Mesenchymal stem cell (in vitro differentiated cells and primary cell): Measurements from ENCODE around the gene NME7.
A peak's percentile ranks its signal among the peaks of the same experiment; 100 is the strongest.

Experiments
- DNase-seq: peaks from one replicate; pipeline ENCODE4 v3.0.0-alpha.2; 2013
- H2AFZ ChIP-seq: one replicate; pipeline ENCODE4 v1.6.1; 2013; ENCODE audit warnings: low read depth, mild to moderate bottlenecking, control low read depth, inconsistent platforms, low read length, moderate library complexity
- H2AK5ac ChIP-seq: 2 replicates; pipeline ENCODE4 v1.6.1; 2013; ENCODE audit warnings: low read length, moderate library complexity, mild to moderate bottlenecking, inconsistent platforms; ENCODE audit not compliant: severe bottlenecking
- H2BK120ac ChIP-seq: one replicate; pipeline ENCODE4 v1.6.1; 2013; ENCODE audit warnings: low read depth, mild to moderate bottlenecking, inconsistent platforms, low read length, moderate library complexity
- H2BK12ac ChIP-seq, 2 experiments: one replicate each; pipeline ENCODE4 v1.6.1; 2013; ENCODE audit warnings: inconsistent platforms in 2 of 2, low read length in 2 of 2, mild to moderate bottlenecking in 2 of 2, moderate library complexity in 2 of 2, control low read depth in 1 of 2
- H2BK15ac ChIP-seq: one replicate; pipeline ENCODE4 v1.6.1; 2013; ENCODE audit warnings: mild to moderate bottlenecking, low read depth, inconsistent platforms; ENCODE audit not compliant: poor library complexity, severe bottlenecking
- H2BK5ac ChIP-seq: 2 replicates; pipeline ENCODE4 v1.6.1; 2013; ENCODE audit warnings: low read depth, mild to moderate bottlenecking, low read length, control low read depth, inconsistent platforms; ENCODE audit not compliant: poor library complexity, severe bottlenecking
- H3K14ac ChIP-seq, 2 experiments: one replicate each; pipeline ENCODE4 v1.6.1; 2013; ENCODE audit warnings: inconsistent platforms in 2 of 2, low read length in 2 of 2, control low read depth in 1 of 2, mild to moderate bottlenecking in 1 of 2, moderate library complexity in 1 of 2
- H3K18ac ChIP-seq, 2 experiments: one replicate each; pipeline ENCODE4 v1.6.1; 2013; ENCODE audit warnings: inconsistent platforms in 2 of 2, low read length in 2 of 2, control low read depth in 1 of 2, low read depth in 1 of 2, mild to moderate bottlenecking in 1 of 2
- H3K23ac ChIP-seq, 2 experiments: one replicate each; pipeline ENCODE4 v1.6.1; 2013; ENCODE audit warnings: inconsistent platforms in 2 of 2, low read length in 2 of 2, mild to moderate bottlenecking in 2 of 2, moderate library complexity in 2 of 2, control low read depth in 1 of 2
- H3K27ac ChIP-seq: 2 replicates; pipeline ENCODE4 v1.5.1; 2013; ENCODE audit warnings: mild to moderate bottlenecking, moderate library complexity, low read length, control low read depth, inconsistent platforms; ENCODE audit not compliant: poor library complexity, severe bottlenecking
- H3K27me3 ChIP-seq, 2 experiments: 2 replicates each; pipeline versions ENCODE4 v1.6.1 to v1.7.0; 2013; ENCODE audit warnings: low read length in 2 of 2, mild to moderate bottlenecking in 2 of 2, moderate library complexity in 2 of 2, control low read depth in 1 of 2, inconsistent platforms in 1 of 2; ENCODE audit not compliant: control insufficient read depth in 1 of 2, insufficient read depth in 1 of 2
- H3K36me3 ChIP-seq, 2 experiments: 2 replicates each; pipeline versions ENCODE4 v1.6.1 to v1.7.0; 2013; ENCODE audit warnings: low read length in 2 of 2, control low read depth in 1 of 2, inconsistent platforms in 1 of 2, low read depth in 1 of 2, mild to moderate bottlenecking in 1 of 2; ENCODE audit not compliant: insufficient read depth in 2 of 2, control insufficient read depth in 1 of 2
- H3K4ac ChIP-seq, 2 experiments: one replicate each; pipeline ENCODE4 v1.6.1; 2013; ENCODE audit warnings: inconsistent platforms in 2 of 2, low read length in 2 of 2, mild to moderate bottlenecking in 2 of 2, moderate library complexity in 2 of 2, control low read depth in 1 of 2, low read depth in 1 of 2
- H3K4me1 ChIP-seq: 2 replicates; pipeline ENCODE4 v1.6.1; 2013; ENCODE audit warnings: low read depth, low read length, control low read depth; ENCODE audit not compliant: control insufficient read depth, insufficient read depth
- H3K4me2 ChIP-seq: 2 replicates; pipeline ENCODE4 v1.6.1; 2013; ENCODE audit warnings: low read length, mild to moderate bottlenecking, inconsistent platforms; ENCODE audit not compliant: poor library complexity, severe bottlenecking
- H3K4me3 ChIP-seq, 2 experiments: 2 replicates each; pipeline versions ENCODE4 v1.5.1 to v1.7.0; 2013; ENCODE audit warnings: low read length in 2 of 2, mild to moderate bottlenecking in 2 of 2, control low read depth in 1 of 2, low read depth in 1 of 2; ENCODE audit not compliant: insufficient read depth in 1 of 2
- H3K79me1 ChIP-seq: replicated peaks from 2 replicates; pipeline ENCODE4 v1.6.1; 2013; ENCODE audit warnings: mild to moderate bottlenecking, control low read depth, low read length, inconsistent platforms; ENCODE audit not compliant: poor library complexity, severe bottlenecking
- H3K9ac ChIP-seq: 2 replicates; pipeline ENCODE4 v1.7.0; 2013; ENCODE audit warnings: mild to moderate bottlenecking, low read length, moderate library complexity
- H3K9me3 ChIP-seq: 2 replicates; pipeline ENCODE4 v1.7.0; 2013; ENCODE audit warnings: mild to moderate bottlenecking, low read length; ENCODE audit not compliant: control insufficient read depth
- H4K8ac ChIP-seq: one replicate; pipeline ENCODE4 v1.6.1; 2013; ENCODE audit warnings: inconsistent platforms, mild to moderate bottlenecking, low read length, moderate library complexity
- H4K91ac ChIP-seq: one replicate; pipeline ENCODE4 v1.6.1; 2013; ENCODE audit warnings: mild to moderate bottlenecking, low read length, inconsistent platforms
- WGBS: methylation state at CpG from one replicate; pipeline ENCODE4 v1.1.7; 2013; ENCODE audit warnings: mixed read lengths; 5-methylcytosine and 5-hydroxymethylcytosine counted together

NME7 gene

DNA sequence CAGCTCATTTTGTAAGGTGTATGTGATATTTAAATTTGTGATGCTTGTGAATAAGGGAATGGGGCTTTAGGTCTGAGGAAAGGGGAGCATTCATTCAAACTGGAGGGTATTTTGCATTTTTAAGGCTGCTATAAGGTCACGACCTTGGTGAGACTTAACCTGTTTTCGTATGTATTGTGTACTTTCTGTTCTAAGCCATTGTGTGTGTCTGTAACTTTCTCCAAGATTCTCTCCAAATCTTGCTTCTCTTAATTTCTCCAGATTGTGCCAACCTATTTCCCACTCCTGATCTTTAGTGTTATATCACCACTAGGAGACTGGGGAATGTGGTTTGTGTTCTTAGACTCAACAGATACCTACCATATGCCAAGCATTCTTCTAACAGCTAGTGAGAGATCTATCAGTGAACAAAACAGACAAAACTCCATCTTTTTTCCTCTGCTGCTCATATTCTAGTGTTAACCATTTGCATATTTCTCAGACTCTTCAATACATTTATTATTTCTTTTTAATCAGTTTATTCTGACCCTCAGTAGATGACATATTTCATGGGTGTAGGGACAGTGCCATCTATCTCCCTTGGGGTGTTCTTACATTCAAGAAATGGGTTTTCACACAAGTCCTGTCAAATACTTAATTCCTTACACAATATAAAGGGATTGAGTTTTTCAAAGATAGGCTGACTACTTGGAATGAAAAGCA lies 233.6 kb downstream of the NME7 start:
- Histone ChIP-seq H2AFZ (no peak overlapping the region), H2AK5ac (no peak overlapping the region), H3K27ac (no peak overlapping the region), H2BK12ac (no peak overlapping the region), H4K91ac (no peak overlapping the region), H3K36me3 (peaks cover 0 to 5% of the 10 kb centered on the region in 2 experiments), H2BK5ac (no peak overlapping the region), H4K8ac (no peak overlapping the region), H3K9me3 (no peaks in the 10 kb centered on the region), H3K14ac (no peak overlapping the region), H3K4me3 (no peak overlapping the region), H3K9ac (no peak overlapping the region), H3K4me2 (no peak overlapping the region), H3K18ac (no peak overlapping the region), H3K23ac (no peak overlapping the region), H3K79me1 (peaks cover 2% of the 10 kb centered on the region), H2BK15ac (no peak overlapping the region), H3K4me1 (peaks cover 4% of the 10 kb centered on the region), H2BK120ac (no peak overlapping the region), H3K27me3 (no peaks in the 10 kb centered on the region), H3K4ac (no peak overlapping the region)
- WGBS = no CpG with 5 or more reads among the region's 2 CpGs
- DNase-seq = peak; percentile 27

DNA sequence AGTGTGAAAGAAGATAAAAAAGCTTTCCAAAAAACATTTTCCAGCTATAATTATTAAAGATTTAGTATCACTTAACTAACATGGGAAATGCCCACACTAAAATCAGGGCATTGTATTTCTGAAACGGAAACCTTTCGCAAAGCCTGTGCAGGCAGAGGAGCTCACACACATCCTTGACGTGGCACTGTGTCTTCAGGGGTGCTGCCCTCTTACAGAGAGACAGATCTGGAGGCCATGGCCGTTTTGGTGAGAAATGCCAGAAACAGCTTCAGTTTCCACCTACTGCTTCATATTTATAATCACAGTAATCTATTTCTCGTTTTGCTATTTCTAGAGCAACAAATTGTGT lies 234.4 kb downstream of the NME7 start:
- Histone ChIP-seq H4K91ac (no peak overlapping the region), H2BK12ac (peak overlapping the region in 1 of 2 experiments; percentile 71), H3K27me3 (no peaks in the 10 kb centered on the region), H3K9me3 (no peaks in the 10 kb centered on the region), H3K9ac (no peak overlapping the region), H2BK120ac (no peak overlapping the region), H3K4me2 (no peak overlapping the region), H4K8ac (no peak overlapping the region), H3K18ac (no peak overlapping the region), H2BK15ac (no peak overlapping the region), H3K79me1 (peaks cover 2% of the 10 kb centered on the region), H2BK5ac (no peak overlapping the region), H3K36me3 (peaks cover 0 to 5% of the 10 kb centered on the region in 2 experiments), H2AK5ac (no peak overlapping the region), H3K4ac (no peak overlapping the region), H3K23ac (no peak overlapping the region), H3K14ac (no peak overlapping the region), H2AFZ (no peak overlapping the region), H3K4me3 (no peak overlapping the region), H3K27ac (no peak overlapping the region), H3K4me1 (peaks cover 4% of the 10 kb centered on the region)
- peak; percentile 8 for DNase-seq
- WGBS = 97% methylated on average over 5 of the region's 5 CpGs

DNA sequence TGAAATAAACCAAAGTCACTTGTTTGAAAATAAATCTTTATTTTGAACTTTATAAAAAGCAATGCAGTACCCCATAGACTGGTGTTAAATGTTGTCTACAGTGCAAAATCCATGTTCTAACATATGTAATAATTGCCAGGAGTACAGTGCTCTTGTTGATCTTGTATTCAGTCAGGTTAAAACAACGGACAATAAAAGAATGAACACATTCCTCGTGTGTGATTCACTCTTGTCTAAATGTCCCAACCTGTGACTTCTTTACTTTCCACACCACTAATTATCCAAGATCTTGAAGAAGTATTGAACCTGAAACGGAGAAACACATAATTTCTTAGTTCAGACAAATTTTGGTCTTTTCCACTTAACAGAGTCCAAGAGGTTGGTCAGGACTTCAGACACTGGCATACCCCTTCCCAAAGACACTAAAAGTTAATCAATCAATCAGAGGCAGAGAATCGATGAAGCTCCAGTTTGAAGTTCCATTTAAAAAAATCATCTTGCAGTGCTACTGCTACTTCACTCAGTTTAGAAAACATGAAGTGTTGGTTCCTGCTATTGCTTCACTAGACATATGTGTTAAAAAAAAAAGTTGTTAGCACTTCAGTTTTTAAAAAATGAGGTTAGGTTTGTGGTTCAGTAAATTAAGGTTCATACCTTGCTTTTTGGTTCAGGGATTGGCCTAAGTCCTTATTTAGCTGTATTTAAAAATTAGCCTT lies 234.9 kb downstream of the NME7 start:
- Histone ChIP-seq H3K4me2 (no peak overlapping the region), H3K79me1 (peaks cover 2% of the 10 kb centered on the region), H4K8ac (no peak overlapping the region), H3K27me3 (no peaks in the 10 kb centered on the region), H3K27ac (no peak overlapping the region), H3K14ac (no peak overlapping the region), H2BK120ac (no peak overlapping the region), H3K4me1 (peaks cover 4% of the 10 kb centered on the region), H3K9me3 (no peaks in the 10 kb centered on the region), H2BK12ac (no peak overlapping the region), H3K4me3 (no peak overlapping the region), H2AFZ (no peak overlapping the region), H2BK5ac (no peak overlapping the region), H3K36me3 (peaks cover 0 to 5% of the 10 kb centered on the region in 2 experiments), H2BK15ac (no peak overlapping the region), H4K91ac (no peak overlapping the region), H3K23ac (no peak overlapping the region), H2AK5ac (no peak overlapping the region), H3K18ac (no peak overlapping the region), H3K4ac (no peak overlapping the region), H3K9ac (no peak overlapping the region)
- no peak for DNase-seq
- 82% methylated on average over 3 of the region's 4 CpGs for WGBS

DNA sequence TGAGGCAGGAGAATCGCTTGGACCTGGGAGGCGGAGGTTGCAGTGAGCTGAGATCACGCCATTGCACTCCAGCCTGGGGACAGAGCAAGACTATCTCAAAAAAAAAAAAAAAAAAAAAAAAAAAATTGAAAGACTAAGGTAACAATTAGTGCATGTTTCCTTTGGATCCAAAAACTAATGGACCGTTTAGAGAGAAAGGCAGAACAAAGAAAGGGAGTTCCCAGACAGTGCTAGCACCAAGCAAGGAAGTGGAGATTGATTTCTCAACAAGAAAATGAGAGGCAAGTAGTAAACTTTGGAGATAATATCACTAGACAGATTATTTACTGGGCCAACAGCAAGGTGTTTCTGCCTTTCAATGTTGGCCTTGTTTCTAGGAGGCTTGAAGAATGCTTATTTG lies 236.9 kb downstream of the NME7 start:
- Histone ChIP-seq H2AFZ (no peak overlapping the region), H2AK5ac (no peak overlapping the region), H3K27ac (no peak overlapping the region), H2BK15ac (no peak overlapping the region), H3K36me3 (peaks cover 0 to 9% of the 10 kb centered on the region in 2 experiments), H3K4ac (no peak overlapping the region), H3K14ac (no peak overlapping the region), H3K27me3 (no peaks in the 10 kb centered on the region), H2BK120ac (no peak overlapping the region), H3K18ac (no peak overlapping the region), H4K91ac (no peak overlapping the region), H2BK5ac (no peak overlapping the region), H4K8ac (no peak overlapping the region), H3K9ac (no peak overlapping the region), H3K4me2 (no peak overlapping the region), H3K23ac (no peak overlapping the region), H3K79me1 (peaks cover 6% of the 10 kb centered on the region), H3K4me1 (peaks cover 4% of the 10 kb centered on the region), H2BK12ac (no peak overlapping the region), H3K4me3 (no peak overlapping the region), H3K9me3 (no peaks in the 10 kb centered on the region)
- no peak for DNase-seq
- WGBS = 100% methylated on average over 1 of the region's 4 CpGs
